ENCODE measurements around the gene PRRT2.

PRRT2 gene

DNA sequence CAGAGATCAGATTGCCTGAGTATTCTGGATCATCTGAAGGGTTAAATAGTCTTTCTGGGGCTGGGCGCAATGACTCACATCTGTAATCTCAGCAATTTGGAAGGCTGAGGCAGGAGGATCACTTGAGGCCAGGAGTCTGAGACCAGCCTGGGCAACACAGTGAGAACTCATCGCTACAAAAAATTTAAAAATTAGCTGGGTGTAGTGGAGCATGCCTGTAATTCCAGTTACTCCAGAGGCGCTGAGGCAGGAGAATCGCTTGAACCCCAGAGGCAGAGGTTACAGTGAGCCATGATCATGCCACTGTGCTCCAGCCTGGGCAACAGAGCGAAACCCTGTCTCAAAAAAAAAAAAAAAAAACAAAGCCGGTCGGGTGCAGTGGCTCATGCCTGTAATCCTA lies 23.9 kb downstream of the PRRT2 start:
- no peak for DNase-seq

DNA sequence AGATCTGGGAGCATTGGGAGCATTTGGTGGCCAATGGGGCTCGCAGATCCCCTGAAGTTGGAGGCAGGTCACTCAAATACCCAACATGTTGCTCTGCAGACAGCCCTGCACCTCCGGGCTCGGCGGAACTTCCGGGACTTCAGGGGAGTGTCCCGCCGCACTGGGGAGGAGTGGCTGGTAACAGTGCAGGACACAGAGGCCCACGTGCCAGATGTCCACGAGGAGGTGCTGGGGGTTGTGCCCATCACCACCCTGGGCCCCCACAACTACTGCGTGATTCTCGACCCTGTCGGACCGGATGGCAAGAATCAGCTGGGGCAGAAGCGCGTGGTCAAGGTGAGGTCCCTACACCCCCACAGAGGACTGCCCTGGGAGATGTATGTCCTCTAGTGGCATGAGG lies 24.6 kb downstream of the PRRT2 start:
- no peak for DNase-seq

DNA sequence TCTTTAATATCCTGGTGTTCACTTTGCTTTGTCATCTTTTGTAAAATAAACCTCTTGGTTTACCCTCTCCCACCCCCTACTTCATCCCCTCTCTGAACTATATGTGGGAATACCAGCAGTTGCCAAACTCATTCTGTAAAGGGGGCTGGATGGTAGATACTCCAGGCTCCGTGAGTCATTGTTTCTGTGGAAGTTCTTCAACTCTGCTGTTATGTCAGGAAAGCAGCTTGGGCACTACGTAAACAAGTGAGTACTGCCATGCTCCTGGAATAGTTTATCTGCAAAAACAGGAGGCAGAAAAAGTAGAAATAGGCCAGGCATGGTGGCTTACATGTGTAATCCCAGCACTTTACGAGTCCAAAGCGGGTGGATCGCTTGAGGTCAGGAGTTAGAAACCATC lies 25.8 kb downstream of the PRRT2 start:
- DNase-seq = no peak

DNA sequence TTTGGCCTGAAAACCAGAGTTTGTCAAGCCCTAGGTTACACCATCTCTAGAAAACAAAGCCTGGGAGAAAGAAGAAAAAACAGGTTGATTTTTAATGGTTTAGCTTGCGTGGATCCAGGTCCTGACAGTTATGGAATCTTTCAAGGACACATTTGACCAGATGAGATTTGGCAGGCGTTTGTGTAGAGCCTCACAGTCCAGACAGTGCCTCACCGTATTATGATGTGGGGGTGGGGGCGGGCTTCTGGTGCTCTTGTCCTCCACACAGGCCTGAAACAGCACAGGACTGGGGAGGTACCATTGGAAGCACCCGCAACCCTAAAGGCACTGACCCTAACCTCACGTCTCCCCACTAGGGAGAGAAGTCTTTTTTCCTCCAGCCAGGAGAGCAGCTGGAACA lies 27.8 kb downstream of the PRRT2 start:
- no peak for DNase-seq

DNA sequence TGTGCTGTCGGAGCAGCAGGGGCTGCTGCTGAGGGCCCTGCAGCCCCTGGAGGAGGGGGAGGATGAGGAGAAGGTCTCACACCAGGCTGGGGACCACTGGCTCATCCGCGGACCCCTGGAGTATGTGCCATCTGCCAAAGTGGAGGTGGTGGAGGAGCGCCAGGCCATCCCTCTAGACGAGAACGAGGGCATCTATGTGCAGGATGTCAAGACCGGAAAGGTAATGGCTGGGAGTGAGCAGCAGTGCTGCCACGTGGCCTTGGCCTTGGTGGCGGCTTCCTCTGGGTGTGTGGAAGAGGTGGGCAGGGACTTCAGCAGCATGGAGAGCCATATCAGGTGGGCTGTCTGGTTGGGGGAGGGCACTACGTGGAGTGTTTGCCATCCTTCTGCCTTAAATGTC lies 28.2 kb downstream of the PRRT2 start:
- DNase-seq = no peak

DNA sequence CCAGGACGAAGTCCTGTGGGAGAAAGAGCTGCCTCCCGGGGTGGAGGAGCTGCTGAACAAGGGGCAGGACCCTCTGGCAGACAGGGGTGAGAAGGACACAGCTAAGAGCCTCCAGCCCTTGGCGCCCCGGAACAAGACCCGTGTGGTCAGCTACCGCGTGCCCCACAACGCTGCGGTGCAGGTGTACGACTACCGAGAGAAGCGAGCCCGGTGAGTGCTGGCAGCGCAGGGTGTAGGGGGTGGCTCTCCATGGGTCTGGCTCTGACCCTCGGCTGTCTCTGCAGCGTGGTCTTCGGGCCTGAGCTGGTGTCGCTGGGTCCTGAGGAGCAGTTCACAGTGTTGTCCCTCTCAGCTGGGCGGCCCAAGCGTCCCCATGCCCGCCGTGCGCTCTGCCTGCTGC lies 29.6 kb downstream of the PRRT2 start:
- no peak for DNase-seq

DNA sequence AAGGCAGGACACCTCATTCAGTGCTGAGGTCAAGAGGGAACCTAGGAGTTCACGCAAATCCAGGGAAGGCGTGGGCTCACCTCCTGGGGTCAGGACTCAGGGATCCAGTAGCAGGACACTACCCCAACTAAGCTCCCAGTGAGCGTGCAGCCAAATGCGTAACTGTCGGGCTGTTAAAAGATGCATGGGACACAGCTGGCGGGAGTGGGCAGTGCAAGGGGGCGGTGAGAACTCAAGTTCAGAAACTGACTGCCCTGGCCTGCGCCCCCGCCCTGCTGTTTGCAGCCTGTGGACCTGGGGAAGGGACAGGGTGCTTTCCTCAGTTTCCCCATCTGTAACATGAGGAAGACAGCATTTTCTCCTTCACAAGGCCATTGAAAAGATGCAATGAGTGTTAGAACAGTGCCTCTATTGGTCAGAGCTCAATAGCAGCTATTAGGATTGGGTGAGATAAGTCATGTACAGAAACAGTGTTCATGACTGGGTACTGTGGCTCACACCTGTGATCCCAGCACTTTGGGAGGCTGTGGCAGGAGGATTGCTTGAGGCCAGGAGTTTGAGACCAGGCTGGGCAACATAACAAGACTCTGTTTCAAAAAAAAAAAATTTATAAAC lies 30.8 kb downstream of the PRRT2 start:
- DNase-seq = no peak

DNA sequence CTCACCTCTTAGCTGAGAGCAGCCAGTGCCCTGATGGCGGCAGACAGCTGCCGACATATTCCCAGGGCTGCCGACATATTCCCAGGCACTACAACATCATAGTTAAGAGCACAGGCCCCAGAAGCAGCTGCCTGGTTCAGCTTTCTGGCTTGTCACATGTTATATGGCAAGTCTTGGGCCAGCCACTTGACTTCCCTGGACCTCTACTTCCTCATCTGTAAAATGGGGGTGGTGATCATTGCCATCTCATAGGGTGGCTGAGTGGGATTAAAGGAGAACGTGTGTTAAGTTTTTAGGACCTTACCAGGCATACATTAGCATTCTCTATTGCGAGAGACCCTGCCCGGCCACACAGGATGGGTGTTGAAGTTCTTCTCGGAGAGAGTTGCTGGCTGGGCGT lies 31.9 kb downstream of the PRRT2 start:
- DNase-seq = no peak

DNA sequence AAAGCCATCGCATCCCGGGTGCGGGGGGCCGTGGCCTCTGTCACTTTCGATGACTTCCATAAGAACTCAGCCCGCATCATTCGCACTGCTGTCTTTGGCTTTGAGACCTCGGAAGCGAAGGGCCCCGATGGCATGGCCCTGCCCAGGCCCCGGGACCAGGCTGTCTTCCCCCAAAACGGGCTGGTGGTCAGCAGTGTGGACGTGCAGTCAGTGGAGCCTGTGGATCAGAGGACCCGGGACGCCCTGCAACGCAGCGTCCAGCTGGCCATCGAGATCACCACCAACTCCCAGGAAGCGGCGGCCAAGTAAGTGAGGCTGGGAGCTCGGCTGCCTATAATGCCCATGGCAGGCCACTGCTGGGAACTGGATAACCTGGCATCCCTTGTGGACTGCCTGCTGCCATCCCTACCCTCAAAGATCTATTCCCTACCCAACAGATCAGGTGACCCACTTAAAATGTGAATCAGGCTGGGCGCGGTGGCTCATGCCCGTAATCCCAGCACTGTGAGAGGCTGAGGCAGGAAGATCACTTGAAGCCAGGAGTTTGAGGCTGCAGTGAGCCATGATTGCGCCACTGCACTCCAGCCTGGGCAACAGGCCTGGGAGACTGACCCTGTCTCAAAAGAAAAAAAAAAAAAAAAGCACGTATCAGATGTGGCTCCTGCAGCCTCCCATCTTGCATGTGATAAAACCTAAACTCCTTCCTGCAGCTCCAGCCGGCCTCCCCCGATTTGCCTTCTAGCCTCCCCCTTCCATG lies 32.8 kb downstream of the PRRT2 start:
- DNase-seq = no peak

DNA sequence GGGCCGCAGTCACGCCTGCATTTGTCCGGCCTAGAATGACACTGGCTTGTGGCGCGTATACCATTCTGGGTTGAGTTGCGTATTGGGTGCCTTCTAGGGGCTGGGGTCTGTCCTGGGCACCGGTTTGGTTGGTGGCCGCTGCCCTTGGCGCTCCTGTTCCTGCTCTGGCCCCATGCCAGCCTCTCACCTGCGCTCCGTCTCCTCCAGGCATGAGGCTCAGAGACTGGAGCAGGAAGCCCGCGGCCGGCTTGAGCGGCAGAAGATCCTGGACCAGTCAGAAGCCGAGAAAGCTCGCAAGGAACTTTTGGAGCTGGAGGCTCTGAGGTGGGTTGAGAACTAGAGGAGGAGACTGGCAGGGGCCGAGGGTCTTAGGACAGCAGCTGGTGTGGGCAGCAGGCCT lies 33.7 kb downstream of the PRRT2 start:
- no peak for DNase-seq

DNA sequence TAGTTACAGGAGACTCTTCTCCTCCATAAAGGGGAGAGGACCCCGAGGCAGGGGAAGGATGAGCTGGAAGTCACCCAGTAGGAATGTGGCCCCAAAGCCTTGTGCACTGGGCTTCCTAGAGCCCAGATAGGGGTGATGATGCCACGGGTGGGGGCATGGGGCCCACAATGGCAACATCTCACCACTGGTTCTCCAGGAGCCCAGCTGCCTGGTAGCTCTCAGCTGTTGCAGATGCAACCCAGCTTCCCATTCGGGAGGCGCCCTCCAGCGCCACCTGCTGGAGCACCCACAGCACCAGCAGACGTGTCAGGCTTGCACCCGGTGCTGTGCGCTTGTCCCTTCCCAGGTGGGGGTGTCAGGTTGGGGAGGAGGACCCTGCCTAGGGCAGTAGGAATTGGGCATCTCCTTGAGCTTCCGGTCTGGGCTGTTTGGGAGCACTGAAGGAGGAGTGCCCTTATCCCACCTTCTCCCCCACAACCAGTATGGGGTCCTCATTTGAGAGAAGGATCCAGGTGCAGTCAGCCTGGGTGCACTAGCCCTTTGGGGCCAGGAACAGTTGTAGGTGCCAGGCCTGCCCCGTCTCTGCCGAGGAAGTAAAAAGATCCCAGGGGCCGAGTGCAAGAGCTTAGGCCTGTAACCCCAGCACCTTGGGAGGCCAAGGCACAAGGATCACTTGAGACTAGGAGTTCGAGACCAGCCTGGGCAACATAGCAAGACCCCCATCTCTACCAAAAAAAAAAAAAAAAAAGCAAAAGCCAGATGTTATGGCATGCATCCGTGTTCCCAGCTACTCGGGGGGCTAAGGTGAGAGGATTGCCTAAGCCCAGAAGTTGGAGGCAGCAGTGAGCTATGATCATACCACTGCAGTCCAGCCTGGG lies 36.7 kb downstream of the PRRT2 start:
- DNase-seq = peak; percentile 77

DNA sequence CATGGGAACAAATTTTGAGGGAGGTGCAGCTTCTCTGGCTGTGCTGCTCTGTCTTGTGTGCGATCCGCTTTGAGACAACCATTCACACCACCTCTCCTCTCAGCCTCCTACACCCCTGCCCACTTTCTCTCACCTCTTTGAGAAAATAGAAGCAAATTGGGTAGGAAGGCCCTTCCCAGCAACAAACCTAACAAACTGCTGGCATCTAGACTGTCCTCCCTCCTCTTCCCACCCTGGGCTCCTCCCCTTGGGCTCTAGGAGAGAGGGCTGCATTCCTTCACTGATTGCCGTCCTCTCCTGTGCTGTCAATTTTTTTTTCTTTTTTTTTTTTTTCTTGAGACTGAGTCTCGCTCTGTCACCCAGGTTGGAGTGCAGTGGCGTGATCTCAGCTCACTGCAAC lies 37.5 kb downstream of the PRRT2 start:
- no peak for DNase-seq

DNA sequence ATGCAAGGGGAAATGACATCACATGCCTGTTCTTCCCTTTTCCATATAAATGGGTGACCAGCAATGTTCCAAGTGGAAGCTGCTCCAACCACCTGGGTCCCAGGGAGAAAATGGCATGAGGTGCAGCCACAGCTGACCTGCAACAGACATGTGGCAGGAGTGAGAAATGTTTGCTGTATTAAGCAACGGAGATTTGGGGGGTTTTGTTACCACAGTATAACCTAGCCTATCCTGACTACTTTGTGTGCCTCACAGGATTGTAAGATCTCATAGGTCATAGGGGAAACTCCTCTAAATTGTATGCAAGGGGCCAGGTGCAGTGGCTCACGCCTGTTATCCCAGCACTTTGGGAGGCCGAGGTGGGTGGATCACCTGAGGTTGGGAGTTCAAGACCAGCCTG lies 39.0 kb downstream of the PRRT2 start:
- DNase-seq = no peak

DNA sequence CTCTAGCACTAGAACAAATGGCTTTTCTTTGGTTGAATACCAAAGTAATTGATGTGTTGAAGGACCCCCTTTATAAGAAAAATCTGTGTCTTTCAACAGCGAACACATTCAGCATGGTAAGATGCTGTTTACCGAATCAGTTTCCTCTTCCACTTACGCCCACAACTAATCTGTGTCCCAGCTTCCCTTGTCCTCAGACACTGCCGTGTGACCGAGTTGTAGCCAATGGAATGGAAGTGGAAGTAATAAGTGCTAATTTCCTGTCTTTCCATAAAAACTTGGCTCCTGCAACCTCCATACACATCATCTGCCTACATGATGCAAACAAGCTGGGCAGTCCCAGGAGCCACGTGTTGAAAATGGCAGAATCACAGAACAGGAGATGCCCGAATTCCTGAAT lies 40.7 kb downstream of the PRRT2 start:
- DNase-seq = no peak

DNA sequence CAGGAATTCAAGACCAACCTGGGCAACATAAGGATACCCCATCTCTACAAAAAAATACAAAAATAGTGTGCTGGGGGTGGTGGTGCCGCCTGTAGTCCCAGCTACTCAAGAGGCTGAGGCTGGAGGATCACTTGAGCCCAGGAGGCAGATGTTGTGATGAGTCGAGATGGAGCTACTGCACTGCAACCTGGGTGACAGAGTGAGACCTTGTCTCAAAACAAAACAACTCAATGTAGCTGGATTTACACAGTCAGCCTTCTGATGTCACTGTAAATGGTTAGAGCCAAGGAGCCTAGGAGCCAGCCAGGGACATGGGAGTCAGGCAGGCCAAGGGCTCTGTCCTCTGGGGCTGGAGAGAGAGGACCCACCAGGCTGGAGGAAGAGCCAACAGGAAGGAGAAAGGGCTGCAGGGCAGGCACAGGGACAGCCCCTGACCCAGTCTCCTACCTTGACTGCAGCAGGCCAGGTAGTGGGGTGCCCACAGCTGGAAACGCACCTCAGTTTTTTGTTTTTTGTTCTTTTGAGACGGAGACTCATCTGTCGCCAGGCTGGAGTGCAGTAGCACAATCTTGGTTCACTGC lies 42.6 kb downstream of the PRRT2 start:
- no peak for DNase-seq

DNA sequence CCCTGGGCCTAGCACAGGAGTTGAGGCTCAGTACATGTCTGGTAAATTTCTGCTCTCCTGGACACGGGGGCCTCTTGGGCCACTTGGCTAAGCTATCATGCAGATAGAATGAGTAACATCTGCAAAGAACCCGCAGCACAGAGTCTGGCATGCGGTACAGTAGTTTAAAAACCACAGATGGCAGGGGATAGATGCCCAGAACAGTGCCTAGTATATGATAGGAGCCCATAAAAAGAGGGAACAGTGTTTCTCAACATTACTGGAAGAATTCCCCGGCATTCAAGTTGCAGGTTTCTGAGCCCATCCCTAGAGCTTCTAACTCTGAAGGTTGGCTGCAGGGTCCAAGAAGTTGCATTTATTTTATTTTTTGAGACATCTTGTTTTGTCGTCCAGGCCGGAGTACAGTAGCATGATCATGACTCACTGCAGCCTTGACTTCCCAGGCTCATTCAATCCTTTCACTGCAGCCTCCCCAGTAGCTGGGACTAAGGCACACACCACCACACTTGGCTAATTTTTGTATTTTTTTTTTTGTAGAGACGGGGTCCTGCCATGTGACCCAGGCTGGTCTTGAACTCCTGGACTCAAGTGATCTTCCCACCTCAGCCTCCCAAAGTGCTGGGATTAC lies 45.3 kb downstream of the PRRT2 start:
- no peak for DNase-seq

DNA sequence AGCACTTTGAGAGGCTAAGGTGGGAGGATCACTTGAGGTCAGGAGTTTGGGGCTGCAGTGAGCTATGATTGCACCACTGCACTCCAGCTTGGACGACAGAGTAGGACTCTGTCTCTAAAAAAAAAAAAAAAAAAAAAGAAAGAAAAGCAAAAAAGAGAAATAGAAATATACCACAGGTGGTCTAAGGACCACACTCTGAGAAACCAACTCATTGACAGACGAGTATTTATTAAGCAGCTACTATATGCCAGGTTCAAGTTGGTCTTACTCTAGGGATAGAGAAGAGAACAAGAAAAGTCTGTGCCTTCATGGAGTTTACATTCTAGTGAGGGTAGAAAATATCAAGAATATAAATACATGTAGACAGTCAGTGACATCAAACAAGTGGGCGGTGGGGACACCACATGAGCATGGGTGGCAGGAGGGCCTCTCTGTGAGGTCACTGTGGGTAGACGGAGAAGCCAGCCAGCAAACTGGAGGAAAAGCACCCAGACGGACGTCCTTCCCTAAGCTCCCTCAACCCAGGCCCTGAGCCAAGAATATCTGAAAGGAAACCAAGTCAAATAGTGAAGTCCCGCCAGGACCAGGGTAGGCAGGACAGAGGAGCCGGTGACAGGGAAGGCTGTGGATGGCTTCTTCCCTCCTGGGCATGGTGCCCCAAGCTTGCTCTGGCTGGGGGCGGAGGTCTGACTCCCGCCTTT lies 46.3 kb downstream of the PRRT2 start:
- DNase-seq = no peak

DNA sequence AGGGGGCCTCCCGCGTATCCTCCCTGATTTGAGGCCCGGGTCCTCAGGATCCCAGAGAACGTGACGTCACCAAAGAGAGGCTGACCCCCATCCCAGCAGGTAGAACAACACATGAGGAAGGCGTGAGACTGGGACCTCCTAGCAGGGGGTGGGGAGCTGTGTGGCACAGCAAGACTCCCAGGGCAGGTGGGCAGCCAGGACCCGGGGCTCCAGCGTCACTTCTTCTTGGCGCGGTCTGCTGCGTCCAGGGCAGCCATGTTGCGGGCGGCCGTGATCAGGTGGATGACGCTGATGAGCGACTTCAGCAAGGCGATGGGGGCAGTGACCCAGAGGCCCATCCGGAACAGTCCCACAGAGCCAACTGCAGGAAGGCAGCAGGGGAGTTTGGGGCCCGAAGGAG lies 47.0 kb downstream of the PRRT2 start:
- no peak for DNase-seq

DNA sequence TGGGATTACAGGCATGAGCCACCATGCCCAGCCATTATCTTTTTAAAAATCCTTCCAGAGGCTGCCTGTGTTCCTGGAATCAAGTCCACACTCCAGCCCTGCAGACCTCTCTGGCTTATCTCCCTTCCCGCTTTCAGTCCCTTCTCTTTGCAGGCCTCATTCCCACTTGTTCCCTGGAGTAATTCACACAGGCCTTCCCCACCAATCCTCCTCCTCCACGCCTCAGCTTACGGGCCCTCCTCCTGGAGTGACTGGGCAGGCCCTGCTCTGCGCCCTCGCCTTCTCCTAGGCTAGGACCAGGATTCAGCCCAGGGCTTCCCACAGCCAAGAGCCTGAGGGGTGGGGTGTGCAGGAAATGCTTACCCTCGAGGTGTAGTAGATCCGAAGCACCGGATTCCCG lies 48.2 kb downstream of the PRRT2 start:
- no peak for DNase-seq

DNA sequence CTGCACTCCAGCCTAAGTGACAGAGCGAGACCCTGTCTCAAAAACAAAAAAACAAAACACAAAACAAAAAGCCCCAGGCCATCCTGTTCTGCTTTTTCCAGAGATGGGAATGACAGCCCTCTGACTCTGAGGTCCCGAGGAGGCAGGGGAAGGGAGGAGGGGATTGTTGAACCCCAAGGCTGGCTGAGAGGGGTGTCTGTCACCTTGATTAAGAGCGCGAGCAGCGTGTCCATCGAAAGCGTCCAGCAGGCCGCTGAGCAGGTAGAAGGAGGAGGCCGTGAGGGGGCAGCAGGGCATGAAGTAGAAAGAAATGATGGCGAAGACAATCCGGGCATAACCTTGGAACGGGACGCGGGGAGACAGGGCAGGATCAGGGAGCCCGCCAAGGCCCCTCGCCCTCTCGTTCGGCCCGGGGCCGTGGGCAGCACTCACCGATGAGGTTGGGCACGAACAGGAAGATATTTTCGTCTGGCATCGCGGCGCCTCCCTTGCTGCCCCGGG lies 50.4 kb downstream of the PRRT2 start:
- DNase-seq = no peak

DNA sequence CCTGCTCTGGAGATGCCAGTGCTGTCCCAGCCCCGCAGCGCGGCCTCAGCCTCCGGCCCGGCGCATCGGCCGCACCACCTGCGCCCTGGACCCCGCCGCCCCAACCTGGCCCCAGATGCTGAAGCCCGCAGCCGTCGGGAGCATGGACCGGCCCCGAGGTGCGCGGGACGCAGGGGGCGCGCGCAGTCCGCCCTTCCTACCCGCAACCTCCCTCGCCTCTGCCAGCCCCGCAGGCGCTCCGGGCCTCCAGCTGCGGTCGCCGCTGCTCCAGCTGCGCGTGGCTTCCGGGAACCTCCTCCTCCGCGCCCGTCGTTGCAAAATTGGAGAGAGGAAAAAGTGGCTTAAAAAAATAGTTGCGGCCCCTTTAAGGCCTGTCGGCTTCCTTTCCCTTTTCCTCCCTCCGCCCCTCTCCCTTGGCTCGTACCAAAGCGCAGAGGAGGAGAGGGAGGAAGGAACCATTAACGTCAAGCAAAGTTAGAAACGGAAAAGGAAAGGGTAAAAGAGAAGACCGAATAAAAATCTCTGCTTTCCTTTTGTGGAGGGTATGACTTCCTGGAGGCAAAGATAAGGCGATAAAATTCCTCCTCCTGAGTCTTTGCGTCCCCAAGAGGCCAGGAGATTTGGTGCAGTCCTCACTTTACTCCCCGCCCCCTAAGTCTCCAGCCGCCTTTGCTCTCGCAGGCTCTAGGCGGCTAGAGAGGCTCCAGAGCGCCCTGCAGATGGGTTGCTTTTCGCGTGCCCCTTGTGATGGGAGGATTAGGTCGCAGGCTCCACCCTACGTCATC lies 51.1 kb downstream of the PRRT2 start, which contains the start of gene CDIPT:
Gene CDIPT (minus strand): TSS at position 343 of the 785 bp plus-strand sequence. CDS start 369 bp downstream, outside the sequence.
- peak; percentile 89 to 91 for DNase-seq
